GM21825 (cell line): ENCODE data around the gene CACNA1G.

Experiments
- ATAC-seq: cut with Tn5 transposase; IDR thresholded peaks from one replicate; pipeline ENCODE4 v1.9.1; 2021; ENCODE audit warnings: mild to moderate bottlenecking, moderate library complexity; ENCODE audit not compliant: unreplicated experiment

The CACNA1G gene

DNA sequence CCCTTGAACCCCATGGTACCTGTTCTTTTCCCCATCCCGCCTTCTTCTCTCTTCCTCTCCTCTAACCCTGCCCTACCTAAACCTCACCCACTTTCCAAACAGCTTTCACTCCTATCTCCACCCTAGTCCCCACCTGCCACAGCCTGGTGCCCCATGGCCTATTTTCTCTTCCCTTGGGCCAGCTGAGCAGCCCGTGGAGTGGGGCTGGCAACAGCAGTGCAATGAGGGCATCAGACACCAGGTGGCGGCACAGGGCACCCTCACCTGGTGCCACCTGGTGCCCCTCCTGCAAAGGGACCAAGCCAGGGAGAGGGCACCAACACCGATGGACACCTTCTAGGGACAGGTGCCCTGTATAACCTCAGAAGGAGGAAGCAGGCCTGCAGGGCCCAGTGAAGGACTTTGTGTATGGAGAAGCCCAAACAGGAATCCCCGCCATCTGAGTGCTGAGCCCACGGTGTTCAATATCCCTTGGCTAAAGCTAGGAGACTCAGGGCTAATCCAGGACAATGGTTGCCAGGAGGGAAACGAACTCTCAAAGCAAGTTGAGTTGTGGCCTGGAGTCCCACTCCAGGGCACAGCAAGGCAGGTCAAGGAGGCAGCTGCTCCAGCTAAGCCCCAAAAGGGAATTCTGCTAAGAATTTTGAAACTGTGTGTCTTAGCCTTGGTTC is 70.1 kb downstream of the CACNA1G start:
- no peak for ATAC-seq

GRCh38 chr17:50631195-50631907 is 70.8 kb downstream of the CACNA1G start:
- no peak for ATAC-seq

DNA sequence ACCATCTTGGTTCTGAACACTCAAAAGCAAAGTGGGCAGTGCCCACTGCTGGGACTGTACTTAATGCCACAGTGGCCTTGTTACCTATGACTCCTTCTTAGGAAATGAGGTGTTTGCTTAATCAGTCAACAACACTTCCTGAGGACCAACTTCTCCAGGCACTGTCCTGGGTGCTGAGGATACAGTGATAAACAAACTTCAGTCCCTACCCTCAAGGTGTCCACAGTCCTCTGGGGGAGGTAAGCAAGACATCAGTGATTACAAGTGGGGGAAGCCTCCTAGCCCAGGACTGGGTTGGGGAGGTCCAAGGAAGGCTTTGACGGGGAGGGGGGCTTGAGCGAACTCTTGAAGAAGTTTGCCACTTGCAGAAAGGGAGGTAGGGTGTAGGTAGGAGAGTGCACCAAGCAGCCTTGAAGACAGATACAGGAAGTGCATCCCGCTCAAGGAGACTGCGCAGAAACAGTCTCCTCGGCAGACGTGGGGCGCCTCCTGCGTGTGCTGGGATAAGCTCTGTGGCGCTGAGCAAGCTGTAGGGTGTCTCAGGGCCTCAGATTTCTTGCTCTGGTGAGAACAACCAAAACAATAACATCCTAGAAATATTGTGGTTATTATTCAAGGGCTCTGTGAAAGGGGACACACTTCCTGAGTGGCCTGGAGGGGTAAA is 71.5 kb downstream of the CACNA1G start:
- ATAC-seq, result no peak

DNA sequence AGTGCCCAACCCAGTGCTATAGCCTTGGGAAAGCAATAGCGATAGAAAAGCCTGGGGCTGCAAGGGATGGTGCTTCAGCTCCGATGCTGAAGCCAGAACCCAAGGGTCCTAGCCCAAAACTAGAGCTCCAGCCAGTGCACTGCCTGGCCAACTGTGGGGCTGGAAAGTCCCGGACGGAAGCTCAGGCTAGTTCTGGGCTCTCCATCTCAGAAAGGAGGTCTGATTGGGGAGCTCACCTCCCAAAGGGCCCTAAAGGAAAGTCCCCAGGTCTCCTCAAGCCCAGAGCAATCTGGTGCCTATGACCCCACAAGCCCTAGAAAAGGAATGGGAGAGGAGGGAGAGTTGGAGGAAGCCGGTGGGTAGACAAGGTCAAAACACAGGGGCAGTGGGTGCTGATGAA is 72.1 kb downstream of the CACNA1G start:
- no peak for ATAC-seq

- ATAC-seq, result no peak
These were observed 73.2 kb downstream of the CACNA1G start for GRCh38 chr17:50633683-50634082.

DNA sequence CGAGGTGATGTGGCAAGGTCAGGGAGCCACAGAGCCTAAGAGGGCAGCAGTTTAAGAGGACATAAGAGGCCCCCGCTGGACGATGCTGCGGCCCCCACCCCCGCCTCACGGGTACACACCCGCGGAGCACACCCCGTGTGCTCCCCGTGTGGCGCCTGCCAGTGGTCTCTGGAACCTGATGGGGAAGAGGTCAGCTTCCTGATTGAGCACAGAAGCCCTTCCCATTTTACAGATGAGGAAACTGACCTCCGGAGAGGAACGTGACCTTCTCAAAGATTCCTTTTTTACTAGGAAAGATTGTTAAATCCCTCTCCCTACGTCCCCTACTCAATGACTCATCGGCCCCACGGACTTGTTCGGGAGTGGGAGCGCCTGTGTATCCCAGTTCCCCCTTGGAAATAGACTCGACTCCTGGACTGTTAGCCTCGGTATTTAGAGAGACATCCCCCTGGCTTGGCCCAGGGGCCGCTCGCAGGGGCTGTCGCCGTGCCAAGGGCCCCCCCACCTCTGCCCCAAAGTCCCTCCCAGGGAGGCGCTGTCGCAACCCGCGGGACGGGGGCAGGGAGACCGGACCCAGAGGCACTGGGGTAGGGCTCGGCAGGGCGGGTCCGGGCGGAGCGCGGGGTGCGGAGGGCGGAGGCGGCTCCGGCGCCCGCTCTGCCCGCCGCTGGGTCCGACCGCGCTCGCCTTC is 73.9 kb downstream of the CACNA1G start, which contains the start of gene ABCC3:
TSS of gene ABCC3 (plus strand) at position 658 of the 691 bp plus-strand sequence. CDS start 56 bp downstream, outside the sequence.
- ATAC-seq, result no peak

DNA sequence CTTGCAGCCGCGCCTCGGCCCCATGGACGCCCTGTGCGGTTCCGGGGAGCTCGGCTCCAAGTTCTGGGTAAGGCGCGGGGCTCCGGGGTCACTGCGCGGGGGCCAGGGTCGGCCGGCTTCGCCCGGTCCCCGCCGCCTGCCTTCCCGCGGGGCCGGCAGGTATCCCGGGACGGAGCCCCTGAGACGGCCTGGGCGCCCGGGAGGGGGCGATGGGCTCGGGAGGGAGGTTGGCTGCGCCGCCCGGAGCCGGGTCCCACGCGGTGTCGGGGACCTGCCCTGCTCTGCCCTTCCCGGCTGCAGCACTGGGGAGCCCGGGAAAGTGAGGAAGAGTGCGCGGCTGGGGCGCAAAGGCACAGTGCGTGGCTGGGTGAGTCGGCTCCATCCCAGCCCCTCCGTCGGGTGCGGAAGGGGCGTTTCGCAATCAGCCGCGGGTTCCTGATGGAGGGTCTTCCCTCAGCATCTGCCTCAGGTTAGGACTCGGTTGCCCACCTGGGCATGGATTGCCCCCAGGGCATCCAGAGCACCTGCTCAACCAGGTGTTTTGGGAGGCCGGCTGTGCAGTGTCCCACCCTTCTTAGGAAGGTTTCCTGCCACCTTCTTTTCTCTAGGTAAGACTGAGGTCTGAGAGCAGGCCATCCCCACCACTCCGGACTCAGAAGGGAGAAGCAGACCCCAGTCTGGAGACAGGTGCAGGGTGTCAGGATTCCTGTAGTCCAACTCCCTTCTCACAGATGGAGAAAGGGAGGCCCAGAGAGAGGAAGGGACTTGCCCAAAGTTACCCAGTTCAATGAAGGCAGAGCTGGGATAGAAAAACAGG is 74.6 kb downstream of the CACNA1G start:
- ATAC-seq, result no peak

- no peak for ATAC-seq
These were observed 75.1 kb downstream of the CACNA1G start for GRCh38 chr17:50635732-50635981.

DNA sequence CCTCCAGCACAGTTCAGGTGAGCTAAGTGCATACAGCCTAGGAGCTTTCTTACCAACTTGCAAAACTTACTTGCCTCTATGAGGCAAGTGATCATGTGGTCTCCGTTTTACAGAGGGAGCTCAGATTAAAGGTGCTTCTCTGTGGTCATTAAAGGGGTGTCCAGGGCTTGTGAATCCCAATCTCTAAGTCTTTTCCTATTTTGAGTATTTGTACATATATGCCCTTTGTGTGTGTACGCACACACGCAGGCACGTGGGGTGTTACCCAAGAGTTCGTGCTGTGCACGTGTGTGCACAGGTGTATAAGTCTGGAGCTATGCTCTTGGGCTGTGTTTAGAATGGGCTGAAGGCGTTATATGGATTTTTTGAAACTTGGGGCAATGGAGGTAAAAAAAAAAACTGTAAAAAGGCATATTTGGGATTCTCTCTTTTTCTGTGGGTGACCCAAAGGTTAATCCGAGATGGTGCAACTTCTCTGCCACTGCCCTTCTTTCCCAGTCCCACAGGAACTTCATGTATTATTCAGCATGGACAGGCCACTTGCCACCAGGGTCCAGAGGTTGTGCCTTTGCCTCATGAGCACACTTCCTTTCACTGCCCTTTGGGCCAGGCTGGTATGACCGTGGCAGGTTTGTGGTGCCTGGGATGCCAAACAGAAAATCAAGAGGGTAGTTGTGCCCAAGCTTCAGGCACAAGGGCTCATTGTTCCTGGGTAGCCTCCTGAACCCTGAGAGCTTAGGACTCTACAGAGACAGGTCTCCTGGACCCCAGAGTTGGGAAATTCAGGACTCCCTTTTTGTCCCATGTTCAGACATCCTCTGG is 75.7 kb downstream of the CACNA1G start:
- ATAC-seq, result no peak

- no peak for ATAC-seq
These were observed 76.3 kb downstream of the CACNA1G start for GRCh38 chr17:50636804-50637195.

- ATAC-seq, result no peak
These were observed 77.5 kb downstream of the CACNA1G start for GRCh38 chr17:50637829-50638605.

- ATAC-seq, result no peak
These were observed 78.1 kb downstream of the CACNA1G start for GRCh38 chr17:50638606-50638965.

GRCh38 chr17:50638966-50639713 is 78.6 kb downstream of the CACNA1G start:
- ATAC-seq, result no peak

- no peak for ATAC-seq
These were observed 80.3 kb downstream of the CACNA1G start for GRCh38 chr17:50640686-50641351.

DNA sequence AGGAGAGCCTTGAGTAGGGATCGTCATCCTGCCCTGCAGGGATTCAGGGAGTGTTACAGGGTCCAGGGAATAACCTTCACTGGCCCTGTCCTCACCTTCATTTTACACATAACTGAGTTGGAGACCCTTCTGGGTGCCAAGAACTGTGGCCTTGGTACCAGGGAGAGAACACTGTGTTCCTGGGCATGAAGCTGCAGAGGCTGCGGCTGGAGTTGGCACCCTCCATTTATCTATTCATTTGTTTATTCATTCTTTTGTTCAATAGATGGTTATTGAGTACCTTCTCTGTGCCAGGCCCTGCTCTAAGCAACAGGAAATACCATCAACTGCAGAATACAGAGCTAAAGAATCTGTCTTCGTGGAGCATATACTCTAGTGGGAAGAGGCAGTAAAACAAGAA is 80.8 kb downstream of the CACNA1G start:
- no peak for ATAC-seq

DNA sequence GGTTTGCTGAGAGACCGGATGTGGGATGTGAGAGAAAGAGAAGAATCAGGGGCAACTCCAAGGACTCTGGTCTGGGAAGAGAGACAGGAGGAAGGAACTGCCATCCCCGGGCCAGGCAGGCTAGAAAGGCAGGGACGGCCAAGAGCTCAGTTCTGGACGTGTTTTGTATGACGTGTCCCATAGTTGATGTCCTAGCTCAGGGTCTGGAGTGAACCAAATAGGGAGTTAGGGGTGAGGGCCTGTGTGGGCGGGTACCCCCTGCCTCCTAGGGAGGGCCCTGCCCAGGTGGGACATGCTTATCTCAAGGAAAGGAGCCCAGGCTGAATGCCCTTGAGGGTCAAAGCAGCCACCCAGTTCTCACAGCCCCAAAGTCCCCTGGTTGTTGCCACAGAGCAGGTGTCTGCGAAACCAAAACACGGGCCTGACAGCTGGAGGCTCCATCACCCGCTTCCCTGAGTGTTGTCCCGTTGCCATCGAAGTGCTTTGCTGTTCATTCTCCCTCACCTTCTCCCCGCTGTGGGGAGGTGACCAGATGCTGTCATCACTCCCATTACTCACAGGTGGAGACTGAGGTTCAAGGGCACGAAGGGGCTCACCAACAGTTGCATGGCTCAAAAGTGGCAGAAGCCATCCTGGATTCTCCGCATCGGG is 81.7 kb downstream of the CACNA1G start:
- no peak for ATAC-seq
